Panc1 (cell line): ENCODE results near the gene GDPD5.

Source experiments
- POLR2AphosphoS5 ChIP-seq: IDR thresholded peaks from 2 replicates; pipeline ENCODE4 v1.6.1; 2012; ENCODE audit warnings: mild to moderate bottlenecking, low read depth, low read length, moderate library complexity
- SIN3A ChIP-seq: IDR thresholded peaks from 2 replicates; pipeline ENCODE4 v1.6.1; 2012; ENCODE audit warnings: low read depth, mild to moderate bottlenecking, low read length, moderate library complexity, borderline replicate concordance; ENCODE audit not compliant: insufficient read depth
- TCF7L2 ChIP-seq: IDR thresholded peaks from 2 replicates; pipeline ENCODE4 v1.6.1; 2011; ENCODE audit warnings: mild to moderate bottlenecking, low read depth, low read length, inconsistent platforms
- TF ChIP-seq, protein P1 (sequence below): fragments of 450-650 bp; IDR thresholded peaks from 2 replicates; pipeline ENCODE4 v1.5.1; 2017; ENCODE audit warnings: mild to moderate bottlenecking
- TF ChIP-seq, protein P2 (sequence below), 2 experiments: IDR thresholded peaks; 2 replicates each; pipeline ENCODE4 v1.6.1; 2011 to 2012; ENCODE audit warnings: low read depth in 2 of 2, control low read depth in 1 of 2, low read length in 1 of 2, mild to moderate bottlenecking in 1 of 2, moderate library complexity in 1 of 2; ENCODE audit not compliant: insufficient read depth in 1 of 2

DNA sequence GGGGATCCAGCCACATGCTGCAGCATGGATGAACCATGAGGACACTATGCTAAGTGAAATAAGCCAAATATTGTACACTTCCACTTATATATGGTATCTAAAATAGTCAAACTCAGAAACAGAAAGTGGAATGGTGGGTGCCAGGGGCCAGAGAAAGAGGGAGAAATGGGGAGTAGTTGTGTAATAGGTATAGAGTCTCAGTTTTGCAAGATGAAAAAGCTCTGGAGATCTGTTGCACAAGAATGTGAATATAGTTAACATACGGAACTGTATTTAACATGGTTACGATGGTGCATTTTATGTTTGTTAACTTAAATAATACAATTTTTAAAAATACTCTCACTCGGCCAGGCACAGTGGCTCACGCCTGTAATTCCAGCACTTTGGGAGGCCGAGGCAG is 21.2 kb downstream of the GDPD5 start:
- TF ChIP-seq, protein P1, sequence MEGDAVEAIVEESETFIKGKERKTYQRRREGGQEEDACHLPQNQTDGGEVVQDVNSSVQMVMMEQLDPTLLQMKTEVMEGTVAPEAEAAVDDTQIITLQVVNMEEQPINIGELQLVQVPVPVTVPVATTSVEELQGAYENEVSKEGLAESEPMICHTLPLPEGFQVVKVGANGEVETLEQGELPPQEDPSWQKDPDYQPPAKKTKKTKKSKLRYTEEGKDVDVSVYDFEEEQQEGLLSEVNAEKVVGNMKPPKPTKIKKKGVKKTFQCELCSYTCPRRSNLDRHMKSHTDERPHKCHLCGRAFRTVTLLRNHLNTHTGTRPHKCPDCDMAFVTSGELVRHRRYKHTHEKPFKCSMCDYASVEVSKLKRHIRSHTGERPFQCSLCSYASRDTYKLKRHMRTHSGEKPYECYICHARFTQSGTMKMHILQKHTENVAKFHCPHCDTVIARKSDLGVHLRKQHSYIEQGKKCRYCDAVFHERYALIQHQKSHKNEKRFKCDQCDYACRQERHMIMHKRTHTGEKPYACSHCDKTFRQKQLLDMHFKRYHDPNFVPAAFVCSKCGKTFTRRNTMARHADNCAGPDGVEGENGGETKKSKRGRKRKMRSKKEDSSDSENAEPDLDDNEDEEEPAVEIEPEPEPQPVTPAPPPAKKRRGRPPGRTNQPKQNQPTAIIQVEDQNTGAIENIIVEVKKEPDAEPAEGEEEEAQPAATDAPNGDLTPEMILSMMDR: no peak
- TF ChIP-seq POLR2AphosphoS5: no peak
- TF ChIP-seq, protein P2, sequence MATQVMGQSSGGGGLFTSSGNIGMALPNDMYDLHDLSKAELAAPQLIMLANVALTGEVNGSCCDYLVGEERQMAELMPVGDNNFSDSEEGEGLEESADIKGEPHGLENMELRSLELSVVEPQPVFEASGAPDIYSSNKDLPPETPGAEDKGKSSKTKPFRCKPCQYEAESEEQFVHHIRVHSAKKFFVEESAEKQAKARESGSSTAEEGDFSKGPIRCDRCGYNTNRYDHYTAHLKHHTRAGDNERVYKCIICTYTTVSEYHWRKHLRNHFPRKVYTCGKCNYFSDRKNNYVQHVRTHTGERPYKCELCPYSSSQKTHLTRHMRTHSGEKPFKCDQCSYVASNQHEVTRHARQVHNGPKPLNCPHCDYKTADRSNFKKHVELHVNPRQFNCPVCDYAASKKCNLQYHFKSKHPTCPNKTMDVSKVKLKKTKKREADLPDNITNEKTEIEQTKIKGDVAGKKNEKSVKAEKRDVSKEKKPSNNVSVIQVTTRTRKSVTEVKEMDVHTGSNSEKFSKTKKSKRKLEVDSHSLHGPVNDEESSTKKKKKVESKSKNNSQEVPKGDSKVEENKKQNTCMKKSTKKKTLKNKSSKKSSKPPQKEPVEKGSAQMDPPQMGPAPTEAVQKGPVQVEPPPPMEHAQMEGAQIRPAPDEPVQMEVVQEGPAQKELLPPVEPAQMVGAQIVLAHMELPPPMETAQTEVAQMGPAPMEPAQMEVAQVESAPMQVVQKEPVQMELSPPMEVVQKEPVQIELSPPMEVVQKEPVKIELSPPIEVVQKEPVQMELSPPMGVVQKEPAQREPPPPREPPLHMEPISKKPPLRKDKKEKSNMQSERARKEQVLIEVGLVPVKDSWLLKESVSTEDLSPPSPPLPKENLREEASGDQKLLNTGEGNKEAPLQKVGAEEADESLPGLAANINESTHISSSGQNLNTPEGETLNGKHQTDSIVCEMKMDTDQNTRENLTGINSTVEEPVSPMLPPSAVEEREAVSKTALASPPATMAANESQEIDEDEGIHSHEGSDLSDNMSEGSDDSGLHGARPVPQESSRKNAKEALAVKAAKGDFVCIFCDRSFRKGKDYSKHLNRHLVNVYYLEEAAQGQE (IDR thresholded peaks at IDR 0.05; ENCODE audit: insufficient read depth in 1 of 2, low read depth in 2 of 2, low read length in 1 of 2): no peak
- no peak for TF ChIP-seq SIN3A
- TF ChIP-seq TCF7L2: no peak
